Measurements from ENCODE around the gene PLEKHA8. TPM values are rescaled to one million over a fixed set of nuclear protein-coding genes. Genes with fewer than 3 reads are reported as not detected.

Gene PLEKHA8
- total and polyA plus RNA-seq, 4 donors = 2.7 to 16.7 (median 6.5) TPM

DNA sequence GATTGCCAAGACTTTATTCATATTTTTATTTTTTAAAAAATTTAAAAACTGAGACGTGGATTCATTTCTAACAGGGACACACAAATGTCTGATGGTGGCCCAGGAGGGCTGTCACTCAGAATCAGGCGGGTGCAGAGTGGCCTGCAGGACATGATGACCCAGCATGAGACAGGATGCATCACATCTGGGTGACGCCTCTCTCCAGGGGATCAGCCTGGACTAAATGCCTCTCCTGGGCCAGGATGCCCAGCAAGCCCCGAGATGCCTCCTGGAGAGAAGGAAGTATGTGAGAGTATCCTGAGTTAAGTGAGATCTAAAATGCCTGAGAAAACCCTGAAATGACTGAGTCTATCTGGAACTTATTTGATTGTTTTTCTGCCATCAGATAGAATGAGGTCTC lies 89.7 kb downstream of the PLEKHA8 start:
- WGBS, 2 donors = 85 to 92% methylated on average over 4 of the region's 4 CpGs

DNA sequence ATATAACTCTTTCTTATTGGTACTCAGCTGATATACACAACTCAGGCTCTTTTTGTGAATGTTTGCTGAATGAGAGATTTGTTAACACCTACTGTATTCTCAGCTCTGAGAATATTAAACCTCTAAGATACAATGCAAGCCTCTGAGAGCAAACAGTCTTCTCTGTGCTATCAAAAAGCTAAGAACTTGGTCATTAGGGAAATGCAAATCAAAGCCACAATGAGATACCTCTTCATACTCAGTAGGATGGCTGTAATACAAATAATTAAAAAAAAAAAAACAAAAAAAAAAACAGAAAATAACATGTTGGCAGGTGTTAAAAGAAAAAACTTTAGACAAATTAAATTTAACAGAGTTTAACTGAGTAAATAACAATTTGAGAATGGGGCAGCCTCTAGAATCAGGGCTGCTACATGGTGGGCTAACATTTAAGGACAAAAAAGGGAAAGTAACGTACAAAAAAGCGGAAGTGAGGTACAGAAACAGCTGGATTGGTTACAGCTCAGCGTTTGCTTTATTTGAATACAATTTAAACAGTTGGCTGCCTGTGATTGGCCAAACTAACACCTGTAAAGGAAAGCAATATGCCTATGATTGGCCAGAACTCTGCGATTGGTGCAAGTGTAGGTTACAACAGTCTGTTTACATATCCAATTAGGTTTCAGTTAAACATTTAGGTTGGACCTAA lies 91.8 kb downstream of the PLEKHA8 start:
- H3K9me3 ChIP-seq (ENCODE audit: control insufficient read depth in 4 of 4, insufficient read depth in 3 of 4, low read length in 3 of 4) = no peaks in the 10 kb centered on the region
- ATAC-seq (ENCODE audit: insufficient read depth, low FRiP score) = no peak
- TF ChIP-seq, protein P1, sequence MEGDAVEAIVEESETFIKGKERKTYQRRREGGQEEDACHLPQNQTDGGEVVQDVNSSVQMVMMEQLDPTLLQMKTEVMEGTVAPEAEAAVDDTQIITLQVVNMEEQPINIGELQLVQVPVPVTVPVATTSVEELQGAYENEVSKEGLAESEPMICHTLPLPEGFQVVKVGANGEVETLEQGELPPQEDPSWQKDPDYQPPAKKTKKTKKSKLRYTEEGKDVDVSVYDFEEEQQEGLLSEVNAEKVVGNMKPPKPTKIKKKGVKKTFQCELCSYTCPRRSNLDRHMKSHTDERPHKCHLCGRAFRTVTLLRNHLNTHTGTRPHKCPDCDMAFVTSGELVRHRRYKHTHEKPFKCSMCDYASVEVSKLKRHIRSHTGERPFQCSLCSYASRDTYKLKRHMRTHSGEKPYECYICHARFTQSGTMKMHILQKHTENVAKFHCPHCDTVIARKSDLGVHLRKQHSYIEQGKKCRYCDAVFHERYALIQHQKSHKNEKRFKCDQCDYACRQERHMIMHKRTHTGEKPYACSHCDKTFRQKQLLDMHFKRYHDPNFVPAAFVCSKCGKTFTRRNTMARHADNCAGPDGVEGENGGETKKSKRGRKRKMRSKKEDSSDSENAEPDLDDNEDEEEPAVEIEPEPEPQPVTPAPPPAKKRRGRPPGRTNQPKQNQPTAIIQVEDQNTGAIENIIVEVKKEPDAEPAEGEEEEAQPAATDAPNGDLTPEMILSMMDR (IDR thresholded peaks at IDR 0.05; ENCODE audit: control extremely low read depth, extremely low read depth) = no peak
- no peak overlapping the region for H3K9ac ChIP-seq (ENCODE audit: insufficient read depth in 1 of 2, low read length in 2 of 2)
- peaks cover 0 to 4% (median 0%) of the 10 kb centered on the region in 5 donors for H3K4me1 ChIP-seq (ENCODE audit: control insufficient read depth in 5 of 5, insufficient read depth in 5 of 5, low read length in 5 of 5)
- DNase-seq = no peak
- no peak overlapping the region for H3K27ac ChIP-seq (ENCODE audit: low read depth in 1 of 2, low read length in 1 of 2)
- no peak overlapping the region for H3K4me3 ChIP-seq
- H3K27me3 ChIP-seq (ENCODE audit: control insufficient read depth in 3 of 3, insufficient read depth in 3 of 3, low read length in 2 of 3) = no peaks in the 10 kb centered on the region
- WGBS, 2 donors = 77 to 83% methylated on average over 4 of the region's 4 CpGs
- H3K36me3 ChIP-seq (ENCODE audit: control insufficient read depth in 4 of 4, insufficient read depth in 4 of 4, low read length in 4 of 4) = no peaks in the 10 kb centered on the region

More for the DNA sequence above, 89.7 kb downstream of the PLEKHA8 start:
- Histone ChIP-seq H3K4me1 (ENCODE audit: control insufficient read depth in 5 of 5, insufficient read depth in 5 of 5, low read length in 5 of 5) (peaks cover 0 to 4% (median 0%) of the 10 kb centered on the region in 5 donors), H3K9me3 (ENCODE audit: control insufficient read depth in 4 of 4, insufficient read depth in 3 of 4, low read length in 3 of 4) (no peaks in the 10 kb centered on the region), H3K4me3 (no peak overlapping the region), H3K27ac (ENCODE audit: low read depth in 1 of 2, low read length in 1 of 2) (no peak overlapping the region), H3K9ac (ENCODE audit: insufficient read depth in 1 of 2, low read length in 2 of 2) (no peak overlapping the region), H3K36me3 (ENCODE audit: control insufficient read depth in 4 of 4, insufficient read depth in 4 of 4, low read length in 4 of 4) (no peaks in the 10 kb centered on the region), H3K27me3 (ENCODE audit: control insufficient read depth in 3 of 3, insufficient read depth in 3 of 3, low read length in 2 of 3) (no peaks in the 10 kb centered on the region)
- TF ChIP-seq, protein P1 (IDR thresholded peaks at IDR 0.05; ENCODE audit: control extremely low read depth, extremely low read depth) = no peak
- no peak for DNase-seq
- ATAC-seq (ENCODE audit: insufficient read depth, low FRiP score) = no peak

DNA sequence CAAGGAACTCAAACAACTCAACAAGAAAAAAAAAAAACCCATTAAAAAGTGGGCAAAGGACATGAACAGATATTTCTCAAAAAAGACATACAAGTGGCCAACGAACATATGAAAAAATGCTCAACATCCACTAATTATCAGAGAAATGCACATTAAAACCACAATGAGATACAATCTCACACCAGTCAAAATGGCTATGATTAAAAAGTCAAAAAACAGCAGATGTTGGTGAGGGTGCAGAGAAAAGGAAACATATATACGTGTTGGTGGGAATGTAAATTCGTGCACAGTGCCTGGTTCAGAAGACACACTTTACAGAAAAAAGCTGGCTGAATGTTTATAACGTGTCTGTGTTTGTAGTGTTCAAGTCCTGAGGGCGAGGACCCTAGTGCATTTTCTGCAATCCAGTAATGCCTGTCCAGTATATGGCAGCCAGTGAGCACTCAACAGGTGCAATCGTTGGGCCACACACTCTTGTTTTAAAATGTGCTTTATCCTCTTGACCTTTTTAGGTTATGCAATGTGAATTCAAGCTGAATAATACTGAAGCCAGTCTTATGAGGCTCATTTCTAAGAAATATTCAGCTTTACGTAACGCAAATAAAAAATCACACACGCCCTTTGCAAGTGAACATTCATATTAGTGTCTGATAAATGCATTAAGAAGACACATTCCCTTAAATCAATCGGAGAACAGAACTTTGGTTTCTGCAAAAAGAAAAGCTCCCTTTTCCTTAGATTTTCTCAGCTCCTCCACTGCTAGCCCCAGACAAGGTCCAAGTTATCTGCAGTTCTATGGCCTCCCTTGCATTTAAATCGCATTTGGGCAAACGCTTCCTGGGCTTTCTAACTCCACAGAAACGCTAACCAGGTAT lies 105.8 kb downstream of the PLEKHA8 start:
- TF ChIP-seq, protein P1 (IDR thresholded peaks at IDR 0.05; ENCODE audit: control extremely low read depth, extremely low read depth) = no peak
- H3K27ac ChIP-seq (ENCODE audit: low read depth in 1 of 2, low read length in 1 of 2) = peak overlapping the region; percentile 70 to 75
- ATAC-seq (ENCODE audit: insufficient read depth, low FRiP score) (no peak), DNase-seq (peak in 1 of 3 donors; percentile 61)
- peaks cover 0 to 3% (median 0%) of the 10 kb centered on the region in 4 donors for H3K36me3 ChIP-seq (ENCODE audit: control insufficient read depth in 4 of 4, insufficient read depth in 4 of 4, low read length in 4 of 4)
- H3K4me1 ChIP-seq (ENCODE audit: control insufficient read depth in 5 of 5, insufficient read depth in 5 of 5, low read length in 5 of 5) = peaks cover 0 to 12% (median 2%) of the 10 kb centered on the region in 5 donors
- H3K9ac ChIP-seq (ENCODE audit: insufficient read depth in 1 of 2, low read length in 2 of 2) = peak overlapping the region; percentile 26 to 66
- 28% methylated on average over 13 of the region's 13 CpGs for WGBS, 2 donors
- no peak overlapping the region for H3K4me3 ChIP-seq
- no peaks in the 10 kb centered on the region for H3K9me3 ChIP-seq (ENCODE audit: control insufficient read depth in 4 of 4, insufficient read depth in 3 of 4, low read length in 3 of 4)
- no peaks in the 10 kb centered on the region for H3K27me3 ChIP-seq (ENCODE audit: control insufficient read depth in 3 of 3, insufficient read depth in 3 of 3, low read length in 2 of 3)
